ENCODE results near the gene SDK1. TPM values are rescaled to one million over a fixed set of nuclear protein-coding genes. Genes with fewer than 3 reads are reported as not detected.

Gene SDK1
- total RNA-seq, 2 experiments from 2014 or later, result 0.25 to 0.78 TPM

DNA sequence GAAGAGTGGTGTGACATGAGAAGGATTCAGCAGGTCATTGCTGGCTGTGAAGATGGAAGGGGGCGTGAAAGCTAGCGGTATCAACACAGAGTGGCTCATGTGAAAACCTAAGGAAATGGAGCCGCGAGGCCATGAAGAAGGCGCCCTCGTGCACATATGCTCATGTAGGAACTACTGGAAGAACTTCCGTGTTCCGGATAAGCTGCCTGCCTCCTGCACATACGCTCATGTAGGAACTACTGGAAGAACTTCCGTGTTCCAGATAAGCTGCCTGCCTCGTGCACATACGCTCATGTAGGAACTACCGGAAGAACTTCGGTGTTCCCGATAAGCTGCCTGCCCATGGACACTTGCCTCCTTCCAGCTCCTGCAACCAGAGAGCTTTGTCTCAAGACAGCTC is 179.1 kb downstream of the SDK1 start:
- CTCF ChIA-PET, result interaction anchor here (0.9 to 2.0 kb wide), 4 partner anchors 12 to 37 kb away, joined by 3 to 6 read pairs (median 3); no protein-coding TSS in a partner anchor
- H3K27ac Mint-ChIP-seq, result no peak overlapping the region
- TF ChIP-seq, protein P1, sequence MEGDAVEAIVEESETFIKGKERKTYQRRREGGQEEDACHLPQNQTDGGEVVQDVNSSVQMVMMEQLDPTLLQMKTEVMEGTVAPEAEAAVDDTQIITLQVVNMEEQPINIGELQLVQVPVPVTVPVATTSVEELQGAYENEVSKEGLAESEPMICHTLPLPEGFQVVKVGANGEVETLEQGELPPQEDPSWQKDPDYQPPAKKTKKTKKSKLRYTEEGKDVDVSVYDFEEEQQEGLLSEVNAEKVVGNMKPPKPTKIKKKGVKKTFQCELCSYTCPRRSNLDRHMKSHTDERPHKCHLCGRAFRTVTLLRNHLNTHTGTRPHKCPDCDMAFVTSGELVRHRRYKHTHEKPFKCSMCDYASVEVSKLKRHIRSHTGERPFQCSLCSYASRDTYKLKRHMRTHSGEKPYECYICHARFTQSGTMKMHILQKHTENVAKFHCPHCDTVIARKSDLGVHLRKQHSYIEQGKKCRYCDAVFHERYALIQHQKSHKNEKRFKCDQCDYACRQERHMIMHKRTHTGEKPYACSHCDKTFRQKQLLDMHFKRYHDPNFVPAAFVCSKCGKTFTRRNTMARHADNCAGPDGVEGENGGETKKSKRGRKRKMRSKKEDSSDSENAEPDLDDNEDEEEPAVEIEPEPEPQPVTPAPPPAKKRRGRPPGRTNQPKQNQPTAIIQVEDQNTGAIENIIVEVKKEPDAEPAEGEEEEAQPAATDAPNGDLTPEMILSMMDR (IDR thresholded peaks at IDR 0.05), result no peak
- intact Hi-C loops (cut with micrococcal nuclease), result no loop called here
- ATAC-seq (no peak), DNase-seq (no peak)
- H3K9me3 Mint-ChIP-seq, result no peaks in the 10 kb centered on the region
- H3K36me3 Mint-ChIP-seq (ENCODE audit: low read depth), result no peaks in the 10 kb centered on the region
- POLR2A ChIA-PET, result no interaction called here
- H3K4me3 Mint-ChIP-seq, result no peak overlapping the region
- no peaks in the 10 kb centered on the region for H3K4me1 Mint-ChIP-seq (ENCODE audit: low read depth)
- no peaks in the 10 kb centered on the region for H3K27me3 Mint-ChIP-seq

- Mint-ChIP-seq H3K4me3 (no peak overlapping the region), H3K9me3 (no peaks in the 10 kb centered on the region), H3K36me3 (ENCODE audit: low read depth) (no peaks in the 10 kb centered on the region), H3K27ac (no peak overlapping the region), H3K27me3 (no peaks in the 10 kb centered on the region), H3K4me1 (ENCODE audit: low read depth) (no peaks in the 10 kb centered on the region)
- intact Hi-C loops (cut with micrococcal nuclease), result no loop called here
- ATAC-seq, result no peak
- no peak for DNase-seq
- TF ChIP-seq, protein P1 (IDR thresholded peaks at IDR 0.05), result no peak
- ChIA-PET POLR2A (no interaction called here), CTCF (interaction anchor here (2.0 kb wide), 1 partner anchor 11 kb away, joined by 6 read pairs; no protein-coding TSS in a partner anchor)
These were observed 180.4 kb downstream of the SDK1 start for GRCh38 chr7:3481435-3481834.

DNA sequence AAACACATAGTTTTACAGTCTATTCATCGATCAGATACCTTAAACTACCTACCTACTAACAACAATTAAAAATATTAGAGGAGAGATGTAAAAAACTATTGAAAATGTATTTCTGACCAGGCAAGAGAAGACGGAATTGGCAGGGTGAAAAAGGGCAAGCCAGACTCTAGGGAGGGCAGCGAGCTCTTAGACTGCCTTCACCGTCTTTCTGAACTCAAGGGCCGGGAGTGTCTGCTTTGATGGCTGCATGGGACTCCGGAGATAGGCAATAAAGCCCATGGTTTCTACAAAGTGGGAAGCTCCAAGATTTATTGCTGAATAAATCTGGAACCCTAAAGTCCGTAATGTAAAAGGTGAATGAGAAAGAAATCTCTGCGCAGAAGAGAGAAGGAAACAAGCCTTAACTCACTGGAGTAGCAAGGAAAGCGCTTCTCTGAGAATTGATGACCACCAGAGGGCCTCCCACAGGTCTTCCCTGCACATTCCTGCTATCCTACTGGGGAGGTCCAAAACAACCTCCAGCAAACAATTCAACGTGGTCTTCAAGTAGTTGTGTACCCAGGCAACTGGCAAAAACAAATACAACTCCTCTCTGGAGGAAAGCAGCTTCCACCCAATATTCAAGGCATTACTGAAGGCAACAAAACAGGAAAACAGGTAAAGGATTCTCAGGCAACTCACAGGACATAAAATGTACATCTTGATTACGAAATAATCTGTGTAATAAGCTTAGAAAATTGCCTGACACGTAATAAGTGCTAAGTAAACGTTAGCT is 181.3 kb downstream of the SDK1 start:
- ATAC-seq, result no peak
- POLR2A ChIA-PET, result interaction anchor here (0.9 kb wide), 1 partner anchor 52 kb away, joined by 3 read pairs; no protein-coding TSS in a partner anchor
- TF ChIP-seq, protein P1 (IDR thresholded peaks at IDR 0.05), result no peak
- Mint-ChIP-seq H3K9me3 (no peaks in the 10 kb centered on the region), H3K36me3 (ENCODE audit: low read depth) (no peaks in the 10 kb centered on the region), H3K4me3 (no peak overlapping the region), H3K27me3 (no peaks in the 10 kb centered on the region), H3K27ac (no peak overlapping the region), H3K4me1 (ENCODE audit: low read depth) (no peaks in the 10 kb centered on the region)
- intact Hi-C loops (cut with micrococcal nuclease), result no loop called here
- no peak for DNase-seq
- CTCF ChIA-PET, result interaction anchor here (1.0 to 1.3 kb wide), 2 partner anchors 13 to 17 kb away, joined by 3 to 4 read pairs; no protein-coding TSS in a partner anchor

GRCh38 chr7:3486841-3487240 is 185.8 kb downstream of the SDK1 start:
- no peaks in the 10 kb centered on the region for H3K27me3 Mint-ChIP-seq
- ATAC-seq (no peak), DNase-seq (no peak)
- H3K9me3 Mint-ChIP-seq, result no peaks in the 10 kb centered on the region
- ChIA-PET CTCF (no interaction called here), POLR2A (no interaction called here)
- TF ChIP-seq, protein P1 (IDR thresholded peaks at IDR 0.05), result no peak
- H3K4me3 Mint-ChIP-seq, result no peak overlapping the region
- H3K36me3 Mint-ChIP-seq (ENCODE audit: low read depth), result no peaks in the 10 kb centered on the region
- H3K27ac Mint-ChIP-seq, result no peak overlapping the region
- H3K4me1 Mint-ChIP-seq (ENCODE audit: low read depth), result no peaks in the 10 kb centered on the region
- intact Hi-C loops (cut with micrococcal nuclease), result no loop called here

DNA sequence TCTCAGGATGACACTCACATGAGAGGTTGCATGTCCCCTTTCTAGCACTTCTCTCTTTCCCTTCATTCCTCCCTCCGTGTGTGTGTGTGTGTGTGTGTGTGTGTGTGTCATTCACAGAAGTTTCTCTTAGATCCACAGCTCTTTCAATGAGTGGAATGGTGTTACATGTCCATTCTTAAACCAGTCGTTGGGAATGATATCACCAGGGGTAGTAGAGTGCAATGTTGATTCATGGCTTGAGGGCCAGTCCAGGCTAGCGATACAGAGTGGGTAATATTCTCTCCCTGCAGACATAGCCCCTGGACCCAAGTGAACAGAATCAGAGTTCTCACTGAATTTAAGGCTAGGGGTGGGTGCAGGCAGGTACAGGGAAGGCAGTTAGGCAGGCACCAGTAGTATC is 187.8 kb downstream of the SDK1 start:
- Mint-ChIP-seq H3K27me3 (no peaks in the 10 kb centered on the region), H3K36me3 (ENCODE audit: low read depth) (no peaks in the 10 kb centered on the region), H3K9me3 (no peaks in the 10 kb centered on the region), H3K27ac (no peak overlapping the region), H3K4me1 (ENCODE audit: low read depth) (peaks cover 4% of the 10 kb centered on the region), H3K4me3 (no peak overlapping the region)
- CTCF ChIA-PET, result interaction anchor here (0.7 kb wide), 1 partner anchor 9 kb away, joined by 3 read pairs; no protein-coding TSS in a partner anchor
- TF ChIP-seq, protein P1 (IDR thresholded peaks at IDR 0.05), result no peak
- POLR2A ChIA-PET, result interaction anchor here (0.6 kb wide), 1 partner anchor 863 kb away, joined by 3 read pairs; no protein-coding TSS in a partner anchor
- intact Hi-C loops (cut with micrococcal nuclease), result no loop called here
- ATAC-seq (no peak), DNase-seq (no peak)

Measured in activated CD8-positive, alpha-beta T cell treated with anti-CD3 and anti-CD28 coated beads for 36 hours (primary cell).